HEK293T (cell line): ENCODE data around the gene DNAH14.

Source experiments
- CTCF ChIA-PET: fragments of 350-600 bp; formaldehyde crosslinking; extraction: SDS; loops from one replicate; lab custom pipeline; 2021; ENCODE audit warnings: antibody characterized with exemption, inconsistent platforms; lab: Yijun Ruan, JAX
- POLR2A ChIA-PET: fragments of 350-600 bp; formaldehyde crosslinking; extraction: SDS; loops from one replicate; lab custom pipeline; 2020; ENCODE audit warnings: antibody characterized with exemption, inconsistent platforms; lab: Yijun Ruan, JAX
- DNase-seq: peaks from one replicate; pipeline ENCODE4 v3.0.0; 2012; ENCODE audit warnings: mixed read lengths; ENCODE audit errors: extremely low spot score
- ARNT ChIP-seq: fragments of 450-650 bp; IDR thresholded peaks from 2 replicates; pipeline ENCODE4 v1.6.1; 2017; ENCODE audit warnings: mild to moderate bottlenecking
- BHLHE40 ChIP-seq: fragments of 450-650 bp; IDR thresholded peaks from 2 replicates; pipeline ENCODE4 v1.6.1; 2016; ENCODE audit warnings: mild to moderate bottlenecking, moderate library complexity, borderline replicate concordance
- CTBP1 ChIP-seq: fragments of 450-650 bp; IDR thresholded peaks from 2 replicates; pipeline ENCODE4 v1.6.1; 2016; ENCODE audit warnings: borderline replicate concordance
- ELF4 ChIP-seq: fragments of 450-650 bp; IDR thresholded peaks from 2 replicates; pipeline ENCODE4 v1.6.1; 2017; ENCODE audit warnings: antibody characterized with exemption
- FOXA1 ChIP-seq: fragments of 450-650 bp; IDR thresholded peaks from 2 replicates; pipeline ENCODE4 v1.6.1; 2016; ENCODE audit warnings: mild to moderate bottlenecking
- FOXK2 ChIP-seq: fragments of 450-650 bp; IDR thresholded peaks from 2 replicates; pipeline ENCODE4 v1.6.1; 2016; ENCODE audit warnings: mild to moderate bottlenecking
- FOXM1 ChIP-seq: fragments of 450-650 bp; IDR thresholded peaks from 2 replicates; pipeline ENCODE4 v1.6.1; 2017; ENCODE audit warnings: mild to moderate bottlenecking, borderline replicate concordance
- HDGF ChIP-seq: fragments of 450-650 bp; IDR thresholded peaks from 2 replicates; pipeline ENCODE4 v1.6.1; 2017; ENCODE audit warnings: antibody characterized with exemption, borderline replicate concordance
- L3MBTL2 ChIP-seq: fragments of 450-650 bp; conservative IDR thresholded peaks from 2 replicates; pipeline ENCODE4 v1.6.1; 2016; ENCODE audit warnings: mild to moderate bottlenecking
- LEF1 ChIP-seq: fragments of 450-650 bp; IDR thresholded peaks from 2 replicates; pipeline ENCODE4 v1.6.1; 2017; ENCODE audit warnings: mild to moderate bottlenecking, borderline replicate concordance
- NFRKB ChIP-seq: fragments of 450-650 bp; IDR thresholded peaks from 2 replicates; pipeline ENCODE4 v1.6.1; 2016; ENCODE audit warnings: mild to moderate bottlenecking, moderate library complexity
- PKNOX1 ChIP-seq: fragments of 450-650 bp; IDR thresholded peaks from 2 replicates; pipeline ENCODE4 v1.6.1; 2016
- SP1 ChIP-seq: fragments of 450-650 bp; IDR thresholded peaks from 2 replicates; pipeline ENCODE4 v1.6.1; 2017
- SUZ12 ChIP-seq: fragments of 450-650 bp; IDR thresholded peaks from 2 replicates; pipeline ENCODE4 v1.6.1; 2016; ENCODE audit warnings: mild to moderate bottlenecking
- TARDBP ChIP-seq: fragments of 450-650 bp; IDR thresholded peaks from 2 replicates; pipeline ENCODE4 v1.6.1; 2016
- ZNF384 ChIP-seq: fragments of 450-650 bp; IDR thresholded peaks from 2 replicates; pipeline ENCODE4 v1.6.1; 2016

DNAH14 gene

GRCh38 chr1:225347123-225347683, 417.7 kb downstream of the DNAH14 start:
- TF ChIP-seq CTBP1 (no peak), SUZ12 (no peak), BHLHE40 (no peak), HDGF (no peak), FOXK2 (no peak), ELF4 (no peak), ZNF384 (no peak), FOXA1 (no peak), FOXM1 (no peak), NFRKB (no peak), TARDBP (no peak)
- DNase-seq, result no peak
- CTCF ChIA-PET, result interaction anchor here (0.7 kb wide), 1 partner anchor 612 kb away, joined by 5 read pairs; no protein-coding TSS in a partner anchor
- POLR2A ChIA-PET, result no interaction called here

GRCh38 chr1:225348400-225348799, 418.9 kb downstream of the DNAH14 start:
- POLR2A ChIA-PET, result no interaction called here
- no peak for DNase-seq
- no peak for TF ChIP-seq SUZ12
- no peak for TF ChIP-seq FOXM1
- no peak for TF ChIP-seq TARDBP
- no peak for TF ChIP-seq FOXK2
- no peak for TF ChIP-seq HDGF
- no peak for TF ChIP-seq CTBP1
- no peak for TF ChIP-seq SP1
- TF ChIP-seq NFRKB, result no peak
- TF ChIP-seq FOXA1, result no peak
- CTCF ChIA-PET, result no interaction called here

GRCh38 chr1:225349826-225350225, 420.4 kb downstream of the DNAH14 start:
- TF ChIP-seq HDGF, result no peak
- no peak for TF ChIP-seq ELF4
- TF ChIP-seq SUZ12, result no peak
- no peak for TF ChIP-seq FOXA1
- no peak for TF ChIP-seq CTBP1
- no peak for TF ChIP-seq FOXM1
- no peak for TF ChIP-seq NFRKB
- no peak for TF ChIP-seq SP1
- TF ChIP-seq TARDBP, result no peak
- no peak for TF ChIP-seq BHLHE40
- TF ChIP-seq LEF1, result no peak
- no peak for TF ChIP-seq PKNOX1
- TF ChIP-seq ARNT, result no peak
- TF ChIP-seq ZNF384, result no peak
- CTCF ChIA-PET, result no interaction called here
- POLR2A ChIA-PET, result no interaction called here
- DNase-seq, result no peak

GRCh38 chr1:225350872-225351271, 421.4 kb downstream of the DNAH14 start:
- TF ChIP-seq ZNF384 (no peak), FOXA1 (no peak), CTBP1 (no peak), BHLHE40 (no peak), ARNT (no peak), LEF1 (no peak), TARDBP (no peak), SUZ12 (no peak), FOXM1 (no peak), L3MBTL2 (no peak), NFRKB (no peak), SP1 (no peak), HDGF (no peak), FOXK2 (no peak), ELF4 (no peak), PKNOX1 (no peak)
- ChIA-PET POLR2A (no interaction called here), CTCF (no interaction called here)
- no peak for DNase-seq

- TF ChIP-seq PKNOX1 (no peak), ELF4 (no peak), NFRKB (no peak), L3MBTL2 (no peak), ZNF384 (no peak), ARNT (no peak), SP1 (no peak)
- ChIA-PET CTCF (no interaction called here), POLR2A (no interaction called here)
- no peak for DNase-seq
These were observed 425.4 kb downstream of the DNAH14 start for GRCh38 chr1:225354906-225355305.

- TF ChIP-seq PKNOX1, result peak; percentile 18; the same call in 1 of the 2 replicates
- TF ChIP-seq TARDBP, result no peak
- ChIA-PET CTCF (no interaction called here), POLR2A (no interaction called here)
- no peak for DNase-seq
These were observed 426.4 kb downstream of the DNAH14 start for GRCh38 chr1:225355863-225356262.
